DMS 273 treated with DMSO at 0.1 percent for 48 hours (cell line): ENCODE results near the gene IFNA17.
"Not testable (repeated sequence)": the region's sequence is repeated elsewhere in the genome, so short reads cannot be mapped to it uniquely, and the experiment has no call there.

ENCODE experiments used
- DNase-seq: peaks from one replicate; lab custom pipeline; 2025; lab: John Stamatoyannopoulos, UW

Gene IFNA17

GRCh38 chr9:21228122-21228521 lies at the start of gene IFNA17:
Gene IFNA17 (minus strand): TSS chr9:21228222. CDS start chr9:21228173, 49 bp downstream.
- no peak for DNase-seq

- DNase-seq: no peak
Observed at GRCh38 chr9:21268347-21268657, 40.3 kb upstream of the IFNA17 start.

- no peak for DNase-seq
Observed at GRCh38 chr9:21267485-21268346, 39.7 kb upstream of the IFNA17 start.

GRCh38 chr9:21266733-21267484 lies 38.9 kb upstream of the IFNA17 start:
- DNase-seq: no peak

GRCh38 chr9:21265421-21266189 lies 37.6 kb upstream of the IFNA17 start:
- DNase-seq: no peak

- no peak for DNase-seq
Observed at GRCh38 chr9:21255538-21256212, 27.7 kb upstream of the IFNA17 start.

GRCh38 chr9:21252721-21253547 lies 24.9 kb upstream of the IFNA17 start:
- peak; percentile 13 for DNase-seq

GRCh38 chr9:21251638-21252037 lies 23.6 kb upstream of the IFNA17 start:
- DNase-seq: no peak

GRCh38 chr9:21251190-21251589 lies 23.2 kb upstream of the IFNA17 start:
- no peak for DNase-seq

GRCh38 chr9:21244836-21245235 lies 16.8 kb upstream of the IFNA17 start:
- DNase-seq: no peak

- no peak for DNase-seq
Observed at GRCh38 chr9:21239911-21240310, 11.9 kb upstream of the IFNA17 start, which contains the start of gene IFNA14. Gene IFNA14 (minus strand): TSS chr9:21240005. CDS start chr9:21239935, 70 bp downstream.

GRCh38 chr9:21236360-21236714 lies 8.3 kb upstream of the IFNA17 start:
- DNase-seq: not testable (repeated sequence)

- not testable (repeated sequence) for DNase-seq
Observed at GRCh38 chr9:21235468-21236359, 7.7 kb upstream of the IFNA17 start.

GRCh38 chr9:21234153-21234687 lies 6.2 kb upstream of the IFNA17 start:
- no peak for DNase-seq

GRCh38 chr9:21233258-21233657 lies 5.2 kb upstream of the IFNA17 start:
- DNase-seq: no peak

- DNase-seq: not testable (repeated sequence)
Observed at GRCh38 chr9:21217211-21217610, 10.8 kb downstream of the IFNA17 start, which contains the start of gene IFNA16. Gene IFNA16 (minus strand): TSS chr9:21217311. CDS start chr9:21217305, 6 bp downstream.

- not testable (repeated sequence) for DNase-seq
Observed at GRCh38 chr9:21213411-21214326, 14.4 kb downstream of the IFNA17 start.

GRCh38 chr9:21212160-21212559 lies 15.9 kb downstream of the IFNA17 start:
- not testable (repeated sequence) for DNase-seq
